GM12878 (cell line): Measurements from ENCODE around the gene HOXD13. TPM values are rescaled to one million over a fixed set of nuclear protein-coding genes. Genes with fewer than 3 reads are reported as not detected.

Experiments
- ATAC-seq: fragments of 200-7000 bp; cut with Tn5 transposase; 3 replicates; pipeline ENCODE4 v1.9.1; 2020; ENCODE audit warnings: mild to moderate bottlenecking, moderate library complexity
- BruUV-seq: library from RNA; stranded (reverse); fragments of 400-500 nt; replicated peaks from 2 replicates; lab custom pipeline; 2021; lab: Mats Ljungman, UMichigan
- CTCF ChIA-PET: fragments of 300-600 bp; sonication (Branson Sonifier 250); formaldehyde crosslinking; extraction: SDS; loops from one replicate; lab custom pipeline; 2021; ENCODE audit warnings: inconsistent platforms; lab: Yijun Ruan, JAX
- POLR2A ChIA-PET: fragments of 350-600 bp; formaldehyde crosslinking; extraction: SDS; loops from one replicate; lab custom pipeline; 2021; ENCODE audit warnings: inconsistent platforms; lab: Charles Lee
- RAD21 ChIA-PET: fragments of 300-600 bp; sonication (Branson Sonifier 250); formaldehyde crosslinking; loops from one replicate; lab custom pipeline; 2023; ENCODE audit warnings: antibody characterized with exemption; ENCODE audit not compliant: unreplicated experiment; lab: Charles Lee
- SMC1A ChIA-PET: fragments of 300-600 bp; sonication (Branson Sonifier 250); formaldehyde crosslinking; loops from one replicate; lab custom pipeline; 2023; ENCODE audit not compliant: unreplicated experiment, uncharacterized antibody; lab: Charles Lee
- DNase-seq: peaks from one replicate; pipeline ENCODE4 v3.0.0-alpha.2; 2011; ENCODE audit warnings: low read depth, low spot score
- FAIRE-seq: peaks from 3 replicates; lab custom pipeline; 2011; peaks lifted over from hg19 to GRCh38; lab: Jason Lieb, UNC
- H2AFZ ChIP-seq: 2 replicates; pipeline ENCODE4 v1.6.0; 2011; ENCODE audit warnings: low read depth, low read length, control low read depth; ENCODE audit not compliant: control insufficient read depth
- H3K27ac ChIP-seq: 2 replicates; pipeline ENCODE4 v1.5.1; 2011; ENCODE audit warnings: control low read depth; ENCODE audit not compliant: control insufficient read depth, insufficient read depth
- H3K27me3 ChIP-seq, 2 experiments: replicated peaks in 1 of 2; 2 replicates each; pipeline versions ENCODE4 v1.6.0 to v1.6.1; 2011; ENCODE audit warnings: low read length in 1 of 2; ENCODE audit not compliant: control insufficient read depth in 2 of 2, insufficient read depth in 2 of 2
- H3K36me3 ChIP-seq, 2 experiments: 2 replicates each; pipeline ENCODE4 v1.5.1; 2011; ENCODE audit warnings: low read length in 1 of 2; ENCODE audit not compliant: control insufficient read depth in 2 of 2, insufficient read depth in 2 of 2
- H3K4me1 ChIP-seq: 2 replicates; pipeline ENCODE4 v1.6.1; 2011; ENCODE audit warnings: mild to moderate bottlenecking, low read length, moderate library complexity, mixed read lengths; ENCODE audit not compliant: control insufficient read depth, insufficient read depth
- H3K4me2 ChIP-seq: 2 replicates; pipeline ENCODE4 v1.6.0; 2011; ENCODE audit warnings: control low read depth; ENCODE audit not compliant: control insufficient read depth, insufficient read depth
- H3K4me3 ChIP-seq: fragments of 200-600 bp; sonication (generic); 2 replicates; pipeline ENCODE4 v1.5.1; 2016
- H3K79me2 ChIP-seq: 2 replicates; pipeline ENCODE4 v1.6.0; 2011; ENCODE audit warnings: low read length; ENCODE audit not compliant: control insufficient read depth, insufficient read depth
- H3K9ac ChIP-seq: 2 replicates; pipeline ENCODE4 v1.8.0; 2011; ENCODE audit warnings: low read length, control low read depth, mixed read lengths; ENCODE audit not compliant: control insufficient read depth, insufficient read depth
- H3K9me3 ChIP-seq: replicated peaks from 3 replicates; pipeline ENCODE4 v1.5.1; 2011; ENCODE audit warnings: mild to moderate bottlenecking, low read length; ENCODE audit not compliant: control insufficient read depth, insufficient read depth
- H4K20me1 ChIP-seq: 2 replicates; pipeline ENCODE4 v1.6.0; 2011; ENCODE audit not compliant: control insufficient read depth, insufficient read depth
- BMI1 ChIP-seq: fragments of 450-650 bp; IDR thresholded peaks from 2 replicates; pipeline ENCODE4 v1.6.1; 2016; ENCODE audit warnings: mild to moderate bottlenecking, moderate library complexity, borderline replicate concordance
- NR2F1 ChIP-seq: fragments of 450-650 bp; conservative IDR thresholded peaks from 2 replicates; pipeline ENCODE4 v1.6.1; 2017; ENCODE audit warnings: mild to moderate bottlenecking
- RAD21 ChIP-seq: IDR thresholded peaks from 2 replicates; pipeline ENCODE4 v1.6.1; 2011; ENCODE audit warnings: mild to moderate bottlenecking, low read depth, low read length, moderate library complexity; ENCODE audit not compliant: insufficient read depth
- WGBS: methylation state at CpG from one replicate; pipeline ENCODE4 v1.1.6; 2016; ENCODE audit warnings: low lambda C conversion rate; ENCODE audit not compliant: insufficient replicate concordance, insufficient coverage; ENCODE audit errors: missing lambda C conversion rate; 5-methylcytosine and 5-hydroxymethylcytosine counted together
- in situ Hi-C: fragments of 300-500 bp; cut with MboI; formaldehyde crosslinking; loops from 9 replicates; pipeline ENCODE4 v1.14.3; 2018; ENCODE audit warnings: mixed read lengths
- intact Hi-C: fragments of 100-400 bp; cut with micrococcal nuclease; formaldehyde crosslinking; loops from one replicate; pipeline ENCODE4 v1.14.2; 2022; ENCODE audit not compliant: unreplicated experiment
- polyA plus RNA-seq, 11 experiments: library from polyadenylated mRNA; depleted of rRNA in 4 of 11; unstranded in 6 of 11; stranded (reverse) in 5 of 11; fragments of >200 nt; fragmentation: Nextera tagmentation in 4 of 11; fragmentation: Illumina TruSeq in 1 of 11; extraction: Ambion mirVana in 4 of 11; extraction: Trizol in 1 of 11; gene quantifications; 1 replicate in 1 of 11; 2 replicates in 10 of 11; pipeline versions ENCODE4 v1.2.1 to v1.2.3, GENCODE V29; 2011 to 2016; ENCODE audit warnings: inconsistent platforms in 2 of 11, missing spikeins in 2 of 11, low read depth in 1 of 11
- total RNA-seq, 4 experiments: library from RNA; depleted of rRNA in 3 of 4; stranded (reverse); fragments of >200 nt in 3 of 4; fragmentation: Illumina TruSeq in 1 of 4; extraction: Trizol in 1 of 4; gene quantifications; 2 replicates each; pipeline versions ENCODE4 v1.2.1 to v1.2.3, GENCODE V29; 2013 to 2021

Gene HOXD13
- total and polyA plus RNA-seq, 10 of the 15 experiments (the other 5 are each of a cell fraction or from before 2014, with no cell fraction given), result not detected

GRCh38 chr2:176096243-176096985, 3.9 kb downstream of the HOXD13 start:
- H2AFZ ChIP-seq, result peak overlapping the region; percentile 23; the same call in 1 of the 2 replicates
- POLR2A ChIA-PET, result no interaction called here
- no TSS peak for BruUV-seq
- H3K27me3 ChIP-seq, result peaks cover 14 to 41% of the 10 kb centered on the region in 2 experiments
- TF ChIP-seq RAD21, result no peak
- TF ChIP-seq NR2F1, result no peak
- TF ChIP-seq BMI1, result peak; percentile 71; the same call in 1 of the 2 replicates
- TF ChIP-seq, all 136 proteins: peak for 1
- Histone ChIP-seq H3K9ac (no peak overlapping the region; the same call in 1 of the 2 replicates), H3K9me3 (no peaks in the 10 kb centered on the region; the same call in 2 of the 3 replicates), H3K27ac (no peak overlapping the region), H4K20me1 (no peaks in the 10 kb centered on the region), H3K4me1 (peaks cover 3% of the 10 kb centered on the region; the same call in 1 of the 2 replicates), H3K4me2 (peak overlapping the region; percentile 87), H3K79me2 (no peaks in the 10 kb centered on the region), H3K4me3 (peak overlapping the region; percentile 44), H3K36me3 (no peaks in the 10 kb centered on the region)
- in situ Hi-C loops, result loop anchor here (5.0 kb wide), 2 partner anchors 409 to 729 kb away; no protein-coding TSS in a partner anchor
- WGBS, result 31% methylated on average over 16 of the region's 16 CpGs
- RAD21 ChIA-PET, result interaction anchor here (0.8 to 3.0 kb wide), 5 partner anchors 407 to 1347 kb away, joined by 3 to 50 read pairs (median 4); no protein-coding TSS in a partner anchor
- no peak for FAIRE-seq
- intact Hi-C loops, result loop anchor here (2.0 kb wide), 1 partner anchor 786 kb away; no protein-coding TSS in a partner anchor
- CTCF ChIA-PET, result interaction anchor here (0.6 to 3.7 kb wide), 15 partner anchors 12 to 1399 kb away, joined by 3 to 83 read pairs (median 4); partner anchors contain the start of gene EVX2
- DNase-seq, result no peak
- ATAC-seq, result peak; percentile 10; the same call in 1 of the 3 replicates
- SMC1A ChIA-PET, result interaction anchor here (0.6 to 4.7 kb wide), 9 partner anchors 8 to 1347 kb away, joined by 3 to 56 read pairs (median 3); no protein-coding TSS in a partner anchor
